Trophoblast cell (in vitro differentiated cells and primary cell): ENCODE results near the gene SLC22A23.

Experiments
- DNase-seq, 2 donors: peaks; one replicate each; pipeline ENCODE4 v3.0.0-alpha.2; 2016
- H2AFZ ChIP-seq: 2 replicates; pipeline ENCODE4 v1.6.1; 2013; ENCODE audit warnings: low read length, moderate library complexity, mild to moderate bottlenecking; ENCODE audit not compliant: insufficient read depth, poor library complexity
- H2AK5ac ChIP-seq: 2 replicates; pipeline ENCODE4 v1.6.1; 2013; ENCODE audit warnings: mild to moderate bottlenecking, low read length
- H2BK120ac ChIP-seq: 2 replicates; pipeline ENCODE4 v1.6.1; 2013; ENCODE audit warnings: low read length, mild to moderate bottlenecking, moderate library complexity; ENCODE audit not compliant: insufficient read depth, poor library complexity
- H2BK12ac ChIP-seq: 2 replicates; pipeline ENCODE4 v1.6.1; 2013; ENCODE audit warnings: mild to moderate bottlenecking, low read length, moderate library complexity
- H2BK5ac ChIP-seq: 2 replicates; pipeline ENCODE4 v1.6.1; 2013; ENCODE audit warnings: low read length, low read depth, moderate library complexity, mild to moderate bottlenecking; ENCODE audit not compliant: poor library complexity
- H3K14ac ChIP-seq: 2 replicates; pipeline ENCODE4 v1.6.1; 2013; ENCODE audit warnings: mild to moderate bottlenecking, low read length
- H3K18ac ChIP-seq: 2 replicates; pipeline ENCODE4 v1.6.1; 2013; ENCODE audit warnings: mild to moderate bottlenecking, low read length
- H3K23ac ChIP-seq: 2 replicates; pipeline ENCODE4 v1.6.1; 2013; ENCODE audit warnings: low read length
- H3K27ac ChIP-seq: 2 replicates; pipeline ENCODE4 v1.5.1; 2013; ENCODE audit warnings: low read depth, mild to moderate bottlenecking, inconsistent platforms, low read length, moderate library complexity
- H3K27me3 ChIP-seq: 2 replicates; pipeline ENCODE4 v1.6.1; 2013; ENCODE audit warnings: inconsistent platforms, mild to moderate bottlenecking, low read length, moderate library complexity; ENCODE audit not compliant: insufficient read depth
- H3K36me3 ChIP-seq, 2 experiments: 1 replicate in 1 of 2; 2 replicates in 1 of 2; pipeline ENCODE4 v1.6.1; 2013; ENCODE audit warnings: low read length in 2 of 2, mild to moderate bottlenecking in 2 of 2, moderate library complexity in 1 of 2; ENCODE audit not compliant: insufficient read depth in 2 of 2, control insufficient read depth in 1 of 2
- H3K4ac ChIP-seq: 2 replicates; pipeline ENCODE4 v1.6.1; 2013; ENCODE audit warnings: low read depth, mild to moderate bottlenecking, low read length, moderate library complexity
- H3K4me1 ChIP-seq, 2 experiments: 1 replicate in 1 of 2; 2 replicates in 1 of 2; pipeline ENCODE4 v1.6.1; 2013; ENCODE audit warnings: low read length in 2 of 2, mild to moderate bottlenecking in 2 of 2, moderate library complexity in 1 of 2; ENCODE audit not compliant: insufficient read depth in 2 of 2, control insufficient read depth in 1 of 2
- H3K4me2 ChIP-seq: 2 replicates; pipeline ENCODE4 v1.6.1; 2013; ENCODE audit warnings: inconsistent platforms, mild to moderate bottlenecking, low read length, moderate library complexity
- H3K4me3 ChIP-seq: 2 replicates; pipeline ENCODE4 v1.5.1; 2013; ENCODE audit warnings: mild to moderate bottlenecking, low read depth, low read length, inconsistent platforms
- H3K79me1 ChIP-seq: one replicate; pipeline ENCODE4 v1.6.1; 2013; ENCODE audit warnings: low read length
- H3K79me2 ChIP-seq: 2 replicates; pipeline ENCODE4 v1.6.1; 2013; ENCODE audit warnings: low read length, mild to moderate bottlenecking; ENCODE audit not compliant: control insufficient read depth, insufficient read depth, poor library complexity
- H3K9ac ChIP-seq: 2 replicates; pipeline ENCODE4 v1.6.1; 2013; ENCODE audit warnings: mild to moderate bottlenecking, low read length
- H3K9me3 ChIP-seq: 2 replicates; pipeline ENCODE4 v1.6.1; 2013; ENCODE audit warnings: low read depth, mild to moderate bottlenecking, control low read depth, inconsistent platforms, low read length; ENCODE audit not compliant: insufficient read depth
- H4K12ac ChIP-seq: 2 replicates; pipeline ENCODE4 v1.6.1; 2013; ENCODE audit warnings: low read depth, mild to moderate bottlenecking, low read length, moderate library complexity
- H4K8ac ChIP-seq: 2 replicates; pipeline ENCODE4 v1.6.1; 2013; ENCODE audit warnings: low read depth, mild to moderate bottlenecking, low read length, moderate library complexity
- H4K91ac ChIP-seq: one replicate; pipeline ENCODE4 v1.6.1; 2013; ENCODE audit warnings: low read depth, mild to moderate bottlenecking, low read length, moderate library complexity
- WGBS: extraction: QIAGEN DNeasy Blood & Tissue Kit; methylation state at CpG from one replicate; pipeline ENCODE4 v1.1.7; 2013; ENCODE audit warnings: missing lambda C conversion rate; ENCODE audit not compliant: insufficient read length, insufficient coverage; ENCODE audit errors: extremely low coverage; 5-methylcytosine and 5-hydroxymethylcytosine counted together

SLC22A23 gene

GRCh38 chr6:3359101-3359752 is 97.6 kb downstream of the SLC22A23 start:
- no peak overlapping the region for H3K4ac ChIP-seq
- peaks cover 10 to 14% of the 10 kb centered on the region in 2 experiments for H3K4me1 ChIP-seq
- H3K4me3 ChIP-seq: no peak overlapping the region
- no peak overlapping the region for H2BK120ac ChIP-seq
- H3K79me2 ChIP-seq: no peaks in the 10 kb centered on the region
- no peak overlapping the region for H4K8ac ChIP-seq
- no peak overlapping the region for H3K27ac ChIP-seq
- H3K14ac ChIP-seq: no peak overlapping the region
- H3K4me2 ChIP-seq: peak overlapping the region; percentile 21
- H3K36me3 ChIP-seq: peaks cover 3 to 7% of the 10 kb centered on the region in 2 experiments
- no peak overlapping the region for H3K9ac ChIP-seq
- H2BK12ac ChIP-seq: no peak overlapping the region
- peaks cover 2% of the 10 kb centered on the region for H3K9me3 ChIP-seq
- H4K91ac ChIP-seq: no peak overlapping the region
- no peak overlapping the region for H3K23ac ChIP-seq
- no peaks in the 10 kb centered on the region for H3K79me1 ChIP-seq
- H2AFZ ChIP-seq: no peak overlapping the region
- no peaks in the 10 kb centered on the region for H3K27me3 ChIP-seq
- H4K12ac ChIP-seq: no peak overlapping the region
- H2BK5ac ChIP-seq: no peak overlapping the region
- WGBS: no CpG with 5 or more reads among the region's 10 CpGs
- peak; percentile 78 to 87 for DNase-seq
- H3K18ac ChIP-seq: no peak overlapping the region
- H2AK5ac ChIP-seq: no peak overlapping the region

DNA sequence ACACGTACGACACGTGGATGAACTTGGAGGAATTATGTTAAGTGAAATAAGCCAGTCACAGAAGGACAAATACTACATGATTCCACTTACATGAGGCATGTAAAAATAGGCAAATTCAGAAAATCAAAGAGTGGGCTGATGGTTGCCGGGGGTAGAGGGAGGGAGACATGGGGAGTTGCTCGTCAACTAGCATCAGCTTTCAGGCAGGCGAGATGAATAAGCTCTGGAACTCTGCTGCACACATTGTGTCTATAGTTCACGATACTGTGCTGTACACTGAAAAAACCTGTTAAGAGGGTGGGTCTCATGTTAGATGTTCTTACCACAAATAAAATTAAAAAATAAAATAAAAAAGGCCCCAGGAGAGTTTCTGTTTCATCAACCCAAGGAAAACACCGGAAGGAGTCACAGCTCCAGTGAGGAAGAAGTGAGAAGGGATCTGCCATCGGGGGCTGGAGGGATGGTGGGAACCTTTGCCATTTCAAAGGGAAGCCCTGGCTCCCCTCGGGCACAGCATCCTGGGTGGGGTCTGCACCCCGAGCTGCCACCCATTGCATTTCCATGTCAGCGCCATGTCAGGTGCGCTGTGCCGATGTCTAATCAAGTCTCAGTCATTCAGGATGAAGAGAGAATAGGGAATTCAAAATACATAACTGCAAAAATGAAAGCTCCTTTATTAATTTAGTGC is 98.3 kb downstream of the SLC22A23 start:
- Histone ChIP-seq H3K18ac (no peak overlapping the region), H2BK120ac (no peak overlapping the region), H3K79me1 (no peaks in the 10 kb centered on the region), H3K14ac (no peak overlapping the region), H3K23ac (no peak overlapping the region), H3K4me1 (peaks cover 10 to 11% of the 10 kb centered on the region in 2 experiments), H4K12ac (no peak overlapping the region), H3K9me3 (peaks cover 2% of the 10 kb centered on the region), H3K27me3 (no peaks in the 10 kb centered on the region), H3K4me3 (no peak overlapping the region), H2AK5ac (no peak overlapping the region), H2BK5ac (no peak overlapping the region), H3K4ac (no peak overlapping the region), H3K36me3 (peaks cover 3 to 7% of the 10 kb centered on the region in 2 experiments), H2AFZ (no peak overlapping the region), H3K9ac (no peak overlapping the region), H3K27ac (no peak overlapping the region), H3K4me2 (no peak overlapping the region), H4K8ac (no peak overlapping the region), H2BK12ac (no peak overlapping the region), H4K91ac (no peak overlapping the region), H3K79me2 (no peaks in the 10 kb centered on the region)
- DNase-seq: no peak
- WGBS: no CpG with 5 or more reads among the region's 14 CpGs

DNA sequence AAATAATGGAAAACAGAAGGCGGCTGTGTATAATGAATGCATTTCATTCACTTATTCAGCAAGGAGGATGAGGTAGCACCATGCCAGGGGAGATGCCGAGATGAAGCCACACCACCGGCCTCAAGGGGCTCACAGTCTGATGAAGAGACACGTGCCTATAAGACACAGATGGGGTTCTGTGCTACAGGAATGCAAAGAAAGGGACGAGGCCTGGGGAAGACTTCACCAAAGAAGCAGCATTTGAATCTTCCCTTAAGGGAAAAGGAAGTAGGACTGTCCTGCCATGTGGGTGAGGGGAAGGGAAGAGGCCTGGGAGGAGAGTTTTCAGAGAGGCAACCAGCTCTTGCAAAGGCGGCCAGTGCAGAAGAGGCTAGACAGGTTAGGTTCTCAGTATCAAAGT is 99.2 kb downstream of the SLC22A23 start:
- H3K4me1 ChIP-seq: peaks cover 6% of the 10 kb centered on the region in 2 experiments
- no peak for DNase-seq
- no peak overlapping the region for H3K14ac ChIP-seq
- H3K79me2 ChIP-seq: no peaks in the 10 kb centered on the region
- H3K4ac ChIP-seq: no peak overlapping the region
- H3K18ac ChIP-seq: no peak overlapping the region
- H4K91ac ChIP-seq: no peak overlapping the region
- no peak overlapping the region for H3K27ac ChIP-seq
- H3K9me3 ChIP-seq: peaks cover 2% of the 10 kb centered on the region
- WGBS: no CpG with 5 or more reads among the region's 6 CpGs
- no peak overlapping the region for H3K4me3 ChIP-seq
- H3K79me1 ChIP-seq: no peaks in the 10 kb centered on the region
- H2BK5ac ChIP-seq: no peak overlapping the region
- H3K27me3 ChIP-seq: no peaks in the 10 kb centered on the region
- no peak overlapping the region for H2BK12ac ChIP-seq
- no peak overlapping the region for H4K12ac ChIP-seq
- no peak overlapping the region for H4K8ac ChIP-seq
- H2AFZ ChIP-seq: no peak overlapping the region
- no peak overlapping the region for H3K4me2 ChIP-seq
- H3K23ac ChIP-seq: no peak overlapping the region
- no peak overlapping the region for H3K9ac ChIP-seq
- H2BK120ac ChIP-seq: no peak overlapping the region
- H2AK5ac ChIP-seq: no peak overlapping the region
- peaks cover 3% of the 10 kb centered on the region in 2 experiments for H3K36me3 ChIP-seq

- H2AK5ac ChIP-seq: no peak overlapping the region
- peak; percentile 63 to 89 for DNase-seq
- H2BK120ac ChIP-seq: no peak overlapping the region
- H3K27me3 ChIP-seq: no peaks in the 10 kb centered on the region
- no peak overlapping the region for H3K4me2 ChIP-seq
- H3K79me1 ChIP-seq: no peaks in the 10 kb centered on the region
- no peak overlapping the region for H3K23ac ChIP-seq
- no peak overlapping the region for H3K4me3 ChIP-seq
- H3K4ac ChIP-seq: no peak overlapping the region
- no peak overlapping the region for H3K9ac ChIP-seq
- no peaks in the 10 kb centered on the region for H3K79me2 ChIP-seq
- peaks cover 6% of the 10 kb centered on the region in 2 experiments for H3K4me1 ChIP-seq
- H2BK12ac ChIP-seq: no peak overlapping the region
- H3K14ac ChIP-seq: no peak overlapping the region
- H4K8ac ChIP-seq: no peak overlapping the region
- H2BK5ac ChIP-seq: no peak overlapping the region
- WGBS: no CpG with 5 or more reads among the region's 4 CpGs
- no peak overlapping the region for H4K91ac ChIP-seq
- H3K27ac ChIP-seq: no peak overlapping the region
- H3K9me3 ChIP-seq: peaks cover 2% of the 10 kb centered on the region
- H3K36me3 ChIP-seq: peaks cover 3% of the 10 kb centered on the region in 2 experiments
- H3K18ac ChIP-seq: no peak overlapping the region
- H2AFZ ChIP-seq: no peak overlapping the region
- H4K12ac ChIP-seq: no peak overlapping the region
Observed at GRCh38 chr6:3356824-3357420, 99.9 kb downstream of the SLC22A23 start.
